Activated CD4-positive, alpha-beta T cell treated with anti-CD3 and anti-CD28 coated beads, Interleukin-2, amount 10 ng/mL, durations not matched to agents 24 days and 14 days (primary cell): ENCODE data around the gene FUS. TPM values are rescaled to one million over a fixed set of nuclear protein-coding genes. Genes with fewer than 3 reads are reported as not detected.
A peak's percentile ranks its signal among the peaks of the same experiment; 100 is the strongest.
"Not testable (repeated sequence)": the region's sequence is repeated elsewhere in the genome, so short reads cannot be mapped to it uniquely, and the experiment has no call there.

Source experiments
- DNase-seq: peaks from one replicate; pipeline ENCODE4 v3.0.0; 2022
- H3K27ac Mint-ChIP-seq: one replicate; pipeline ENCODE4 v1.8.0; 2022; ENCODE audit warnings: mild to moderate bottlenecking, mixed read lengths
- H3K27me3 Mint-ChIP-seq: one replicate; pipeline ENCODE4 v1.8.0; 2022; ENCODE audit warnings: mixed read lengths
- H3K36me3 Mint-ChIP-seq: one replicate; pipeline ENCODE4 v1.8.0; 2022; ENCODE audit warnings: low read depth, mild to moderate bottlenecking, mixed read lengths
- H3K4me1 Mint-ChIP-seq: one replicate; pipeline ENCODE4 v1.8.0; 2021; ENCODE audit warnings: mixed read lengths
- H3K4me3 Mint-ChIP-seq: one replicate; pipeline ENCODE4 v1.8.0; 2022; ENCODE audit warnings: mild to moderate bottlenecking, moderate library complexity, mixed read lengths
- H3K9me3 Mint-ChIP-seq: one replicate; pipeline ENCODE4 v1.8.0; 2021; ENCODE audit warnings: mixed read lengths
- intact Hi-C: fragments of 100-400 bp; cut with micrococcal nuclease; formaldehyde crosslinking; loops from one replicate; pipeline ENCODE4 v1.15.1; 2023
- total RNA-seq: library from RNA; stranded (reverse); gene quantifications from 2 replicates; pipeline ENCODE4 v1.2.3, GENCODE V29; 2022

The FUS gene
- total RNA-seq, 1 donor from 2014 or later, result 955 TPM

DNA sequence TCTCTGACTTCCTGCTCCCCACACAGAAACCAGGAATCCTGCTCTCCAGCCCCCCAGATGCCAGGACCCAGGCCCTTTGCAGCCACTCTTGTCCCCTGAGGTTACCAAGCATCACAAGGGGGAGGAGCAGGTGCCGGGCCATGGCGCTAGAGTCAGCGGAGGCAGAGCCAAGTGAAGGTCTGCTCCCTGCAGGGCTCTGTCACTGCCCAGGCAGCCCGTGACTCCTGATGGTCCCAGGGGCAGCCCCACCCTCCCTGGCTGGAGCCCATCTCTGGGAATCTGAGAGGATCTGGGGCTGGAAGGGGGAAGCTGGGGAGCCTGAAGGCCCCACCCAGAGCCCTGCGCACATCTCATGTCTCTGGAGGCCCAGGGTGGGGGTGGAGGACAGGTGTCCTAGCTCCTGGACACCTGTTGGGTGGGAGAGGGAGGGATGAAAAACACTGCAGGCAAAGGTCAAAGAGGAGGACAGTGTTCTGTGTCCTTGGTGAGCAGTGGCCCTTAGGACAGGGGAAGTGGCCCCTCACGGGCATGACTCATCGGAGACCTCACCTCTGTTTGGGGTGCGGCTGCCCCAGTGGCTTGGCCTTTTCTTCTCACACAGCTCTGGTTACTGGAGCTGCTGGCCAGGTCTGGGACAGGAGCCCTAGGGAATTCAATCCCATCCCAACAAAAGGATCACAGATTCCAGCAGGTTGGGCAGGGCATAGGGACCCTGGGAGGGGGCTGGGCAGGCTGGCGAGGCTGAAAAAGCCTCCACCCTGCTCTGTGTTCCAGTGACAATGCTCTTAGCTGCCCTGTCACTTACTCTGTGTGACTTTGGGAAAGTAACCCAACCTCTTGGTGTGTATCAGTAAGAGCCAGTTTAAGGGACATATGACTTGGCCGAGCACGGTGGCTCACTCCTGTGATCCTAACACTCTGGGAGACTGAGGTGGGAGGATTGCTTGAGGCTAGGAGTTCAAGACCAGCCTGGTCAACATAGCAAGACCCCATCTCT, 29.7 kb upstream of the FUS start, which contains the start of gene PRSS36:
Gene PRSS36, minus strand, starts transcription at position 173 of the 997 bp plus-strand sequence. Its CDS starts 31 bp downstream, at position 142.
- no peak for DNase-seq
- no peaks in the 10 kb centered on the region for H3K9me3 Mint-ChIP-seq
- intact Hi-C loops, result no loop called here
- no peak within 1 kb of the TSS for H3K4me3 Mint-ChIP-seq
- H3K36me3 Mint-ChIP-seq, result no peaks in the 10 kb centered on the region
- H3K4me1 Mint-ChIP-seq, result peaks cover 3% of the 10 kb centered on the region
- H3K27ac Mint-ChIP-seq, result no peak within 1 kb of the TSS
- H3K27me3 Mint-ChIP-seq, result peaks cover 7% of the 10 kb centered on the region

DNA sequence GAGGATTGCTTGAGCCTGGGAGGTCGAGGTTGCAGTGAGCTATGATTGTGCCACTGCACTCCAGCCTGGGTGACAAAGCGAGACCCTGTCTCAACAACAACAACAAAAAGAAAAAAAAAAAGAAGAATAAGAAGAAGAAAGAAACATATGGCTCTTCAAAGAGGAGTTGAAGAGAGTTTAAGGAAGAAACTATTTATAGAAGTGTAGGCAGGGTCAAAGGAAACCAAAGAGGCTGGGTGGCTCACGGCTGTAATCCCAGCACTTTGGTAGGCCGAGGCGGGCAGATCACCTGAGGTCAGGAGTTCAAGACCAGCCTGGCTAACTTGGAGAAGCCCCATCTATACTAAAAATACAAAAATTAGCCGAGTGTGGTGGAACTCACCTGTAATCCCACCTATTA, 29.0 kb upstream of the FUS start:
- intact Hi-C loops, H3K9me3 Mint-ChIP-seq, DNase-seq, H3K27ac Mint-ChIP-seq, H3K36me3 Mint-ChIP-seq, H3K27me3 Mint-ChIP-seq, H3K4me1 Mint-ChIP-seq, H3K4me3 Mint-ChIP-seq: not testable (repeated sequence)

DNA sequence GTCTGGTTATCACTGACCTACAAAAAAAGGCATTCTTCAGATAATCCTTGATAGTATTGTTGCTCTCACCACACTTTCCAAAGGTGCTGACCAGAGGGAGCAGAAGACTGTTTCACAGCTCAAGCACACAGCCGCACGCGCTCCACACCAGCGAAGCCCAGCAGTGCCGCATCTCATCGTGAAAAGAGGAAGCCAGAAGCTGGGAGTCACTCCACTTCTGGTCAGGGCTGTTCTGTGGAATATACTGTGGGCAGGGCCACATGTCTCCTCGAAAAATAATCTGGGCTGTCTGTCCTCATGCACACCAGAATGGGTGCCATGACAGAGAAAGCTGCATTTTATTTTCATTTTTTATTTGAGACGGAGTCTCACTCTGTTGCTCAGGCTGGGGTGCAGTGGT, 22.8 kb upstream of the FUS start:
- H3K27me3 Mint-ChIP-seq, result peaks cover 9% of the 10 kb centered on the region
- H3K4me1 Mint-ChIP-seq, result peaks cover 5% of the 10 kb centered on the region
- H3K4me3 Mint-ChIP-seq, result peak overlapping the region; percentile 30
- intact Hi-C loops, result no loop called here
- DNase-seq, result no peak
- no peaks in the 10 kb centered on the region for H3K9me3 Mint-ChIP-seq
- no peak overlapping the region for H3K27ac Mint-ChIP-seq
- no peaks in the 10 kb centered on the region for H3K36me3 Mint-ChIP-seq

DNA sequence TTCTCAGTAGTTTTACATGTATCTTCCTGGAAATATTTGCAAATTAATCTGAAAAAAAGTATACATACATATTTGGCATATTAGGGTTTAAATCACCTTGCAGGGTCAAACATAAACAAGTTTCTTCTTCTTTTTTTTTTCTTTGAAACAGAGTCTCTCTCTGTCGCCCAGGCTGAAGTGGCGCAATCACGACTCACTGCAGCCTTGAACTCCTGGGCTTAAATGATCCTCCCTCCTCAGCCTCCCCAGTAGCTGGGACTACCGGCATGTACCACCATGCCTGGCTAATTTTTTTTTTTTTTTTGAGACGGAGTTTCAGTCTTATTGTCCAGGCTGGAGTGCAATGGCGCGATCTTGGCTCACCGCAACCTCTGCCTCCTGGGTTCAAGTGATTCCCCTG, 12.6 kb upstream of the FUS start:
- Mint-ChIP-seq H3K4me1 (peaks cover 2% of the 10 kb centered on the region), H3K27me3 (peaks cover 2% of the 10 kb centered on the region), H3K27ac (no peak overlapping the region), H3K4me3 (no peak overlapping the region), H3K9me3 (no peaks in the 10 kb centered on the region), H3K36me3 (no peaks in the 10 kb centered on the region)
- no peak for DNase-seq
- intact Hi-C loops, result no loop called here

DNA sequence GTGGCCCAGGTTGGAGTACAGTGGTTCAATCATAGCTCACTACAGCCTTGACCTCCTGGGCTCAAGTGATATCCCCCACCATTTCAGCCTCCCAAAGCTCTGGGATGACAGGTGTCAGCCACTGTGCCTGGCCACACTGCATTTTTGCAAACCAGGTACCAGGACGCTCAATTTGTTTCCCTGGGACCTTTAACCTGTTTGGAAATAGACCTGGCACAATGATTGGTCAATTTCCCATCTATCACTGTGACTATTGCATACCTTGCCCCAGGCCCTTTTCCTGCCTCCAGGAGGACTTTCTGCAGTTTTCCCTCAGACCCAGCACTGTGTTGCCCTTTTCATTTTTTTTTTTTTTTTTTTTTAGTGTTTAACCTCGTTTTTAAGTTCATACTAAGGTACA, 11.1 kb upstream of the FUS start:
- no peaks in the 10 kb centered on the region for H3K36me3 Mint-ChIP-seq
- H3K4me3 Mint-ChIP-seq, result no peak overlapping the region
- no peak for DNase-seq
- peaks cover 2% of the 10 kb centered on the region for H3K4me1 Mint-ChIP-seq
- intact Hi-C loops, result no loop called here
- H3K27me3 Mint-ChIP-seq, result no peaks in the 10 kb centered on the region
- H3K9me3 Mint-ChIP-seq, result no peaks in the 10 kb centered on the region
- no peak overlapping the region for H3K27ac Mint-ChIP-seq

DNA sequence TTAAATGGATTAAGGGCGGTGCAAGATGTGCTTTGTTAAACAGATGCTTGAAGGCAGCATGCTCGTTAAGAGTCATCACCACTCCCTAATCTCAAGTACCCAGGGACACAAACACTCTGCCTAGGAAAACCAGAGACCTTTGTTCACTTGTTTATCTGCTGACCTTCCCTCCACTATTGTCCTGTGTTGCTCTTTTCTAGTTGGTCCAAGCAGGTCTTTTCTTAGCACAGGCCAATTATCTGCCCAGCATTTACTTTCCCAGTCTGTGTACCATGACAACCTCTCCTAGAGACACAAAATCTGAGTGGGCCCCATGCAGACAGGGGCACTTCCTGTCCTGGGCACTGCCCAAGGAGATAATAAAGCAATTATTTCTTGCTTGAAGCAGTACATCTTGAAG, 9.9 kb upstream of the FUS start:
- H3K27ac Mint-ChIP-seq, H3K4me1 Mint-ChIP-seq, H3K27me3 Mint-ChIP-seq, intact Hi-C loops, H3K36me3 Mint-ChIP-seq, H3K4me3 Mint-ChIP-seq, H3K9me3 Mint-ChIP-seq, DNase-seq: not testable (repeated sequence)

DNA sequence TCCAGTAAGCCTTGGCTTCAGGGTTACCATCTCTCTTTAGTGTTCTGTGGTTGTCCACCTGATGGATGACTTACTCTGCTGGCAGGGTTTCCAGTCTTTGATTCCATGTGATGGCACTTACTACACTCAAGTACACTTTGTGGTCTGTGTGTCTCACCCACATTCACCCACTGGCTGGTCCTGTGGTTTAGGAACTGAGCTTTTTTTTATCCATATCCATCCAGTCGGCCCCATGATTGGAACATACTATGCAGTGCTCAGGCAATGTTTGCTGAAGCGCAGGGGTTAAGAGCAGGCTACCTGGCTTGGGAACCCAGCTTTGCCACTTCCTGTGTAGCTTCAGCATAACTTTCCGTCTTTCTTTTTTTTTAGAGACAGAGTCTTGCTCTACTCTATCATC, 2.8 kb upstream of the FUS start:
- intact Hi-C loops, result no loop called here
- peak overlapping the region; percentile 83 for H3K27ac Mint-ChIP-seq
- H3K9me3 Mint-ChIP-seq, result no peaks in the 10 kb centered on the region
- DNase-seq, result peak; percentile 86
- H3K27me3 Mint-ChIP-seq, result peaks cover 2% of the 10 kb centered on the region
- H3K4me1 Mint-ChIP-seq, result peaks cover 30% of the 10 kb centered on the region
- peak overlapping the region; percentile 67 for H3K4me3 Mint-ChIP-seq
- peaks cover 24% of the 10 kb centered on the region for H3K36me3 Mint-ChIP-seq

DNA sequence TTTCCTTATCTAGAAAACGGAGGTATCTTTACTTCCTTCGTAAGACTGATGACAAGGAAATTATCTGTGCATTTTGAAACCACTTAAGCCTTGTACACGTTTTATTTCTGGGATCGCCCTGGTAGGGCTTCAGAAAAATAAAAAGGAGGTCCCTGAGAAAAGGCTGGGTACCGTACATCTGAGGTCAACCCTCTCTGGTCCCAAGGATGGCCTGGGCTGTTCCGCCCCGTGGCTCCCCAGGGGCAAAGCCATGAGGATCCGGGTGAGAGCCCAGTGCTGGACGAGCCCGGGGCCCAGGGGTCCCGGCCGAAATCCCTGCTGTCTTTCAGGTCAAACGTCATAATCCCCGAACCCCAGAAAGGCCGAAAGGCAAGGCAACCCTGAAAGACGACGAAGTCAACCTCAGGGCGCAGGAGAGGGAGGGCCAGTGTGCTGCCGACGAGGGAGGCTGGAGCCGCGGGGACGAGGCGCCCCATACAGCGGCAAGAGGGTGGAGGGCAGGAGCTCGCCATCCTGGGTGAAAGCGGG, 656 bp upstream of the FUS start:
- Mint-ChIP-seq H3K4me1 (peaks cover 50% of the 10 kb centered on the region), H3K9me3 (no peaks in the 10 kb centered on the region), H3K27me3 (peaks cover 2% of the 10 kb centered on the region), H3K36me3 (peaks cover 44% of the 10 kb centered on the region), H3K4me3 (peak overlapping the region; percentile 100), H3K27ac (peak overlapping the region; percentile 98)
- DNase-seq, result no peak
- intact Hi-C loops, result loop anchor here (1.0 to 2.0 kb wide), 7 partner anchors 20 to 694 kb away; partner anchors contain the start of genes KAT8, ZNF267, ZNF646 and ZNF668

DNA sequence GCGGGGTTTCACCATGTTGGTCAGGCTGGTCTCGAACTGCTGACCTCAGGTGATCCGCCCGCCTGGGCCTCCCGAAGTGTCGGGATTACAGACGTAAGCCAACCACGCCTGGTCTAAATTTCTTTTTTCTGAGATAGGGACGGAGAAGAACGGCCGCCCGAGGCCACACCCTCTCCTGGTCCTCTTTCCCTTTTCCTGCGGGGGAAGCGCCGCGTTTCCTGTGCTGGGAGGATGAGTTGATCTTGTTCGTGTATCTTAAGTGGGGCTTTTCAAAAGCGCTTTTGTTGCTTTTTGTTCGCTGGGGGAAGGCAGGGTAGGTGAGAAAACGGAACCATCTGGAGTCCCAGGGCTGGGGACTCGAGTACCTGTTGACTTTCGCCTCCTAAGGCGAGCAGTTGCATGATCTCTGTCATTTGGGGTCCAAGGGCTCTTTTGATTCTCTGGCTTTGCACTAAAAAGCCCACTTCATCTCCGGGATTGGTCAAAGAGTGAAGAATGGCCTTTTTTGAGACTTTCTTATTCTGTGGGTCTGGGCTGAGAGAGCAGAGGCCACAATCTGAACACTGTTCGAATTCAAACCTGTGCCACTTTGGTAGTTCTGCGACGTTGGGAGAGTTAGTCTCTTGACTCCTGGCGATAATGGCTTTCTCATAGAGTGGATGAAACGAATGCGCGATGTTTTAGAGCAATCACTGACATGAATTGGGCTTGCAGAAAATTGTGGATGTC, 1.3 kb downstream of the FUS start:
- H3K27me3 Mint-ChIP-seq, result peaks cover 2% of the 10 kb centered on the region
- intact Hi-C loops, result loop anchor here (1.0 to 2.0 kb wide), 3 partner anchors 84 to 149 kb away; partner anchors contain the start of gene VKORC1
- H3K9me3 Mint-ChIP-seq, result no peaks in the 10 kb centered on the region
- peaks cover 63% of the 10 kb centered on the region for H3K36me3 Mint-ChIP-seq
- peaks cover 66% of the 10 kb centered on the region for H3K4me1 Mint-ChIP-seq
- H3K4me3 Mint-ChIP-seq, result peak overlapping the region; percentile 100
- peak overlapping the region; percentile 98 for H3K27ac Mint-ChIP-seq
- DNase-seq, result peak; percentile 82

DNA sequence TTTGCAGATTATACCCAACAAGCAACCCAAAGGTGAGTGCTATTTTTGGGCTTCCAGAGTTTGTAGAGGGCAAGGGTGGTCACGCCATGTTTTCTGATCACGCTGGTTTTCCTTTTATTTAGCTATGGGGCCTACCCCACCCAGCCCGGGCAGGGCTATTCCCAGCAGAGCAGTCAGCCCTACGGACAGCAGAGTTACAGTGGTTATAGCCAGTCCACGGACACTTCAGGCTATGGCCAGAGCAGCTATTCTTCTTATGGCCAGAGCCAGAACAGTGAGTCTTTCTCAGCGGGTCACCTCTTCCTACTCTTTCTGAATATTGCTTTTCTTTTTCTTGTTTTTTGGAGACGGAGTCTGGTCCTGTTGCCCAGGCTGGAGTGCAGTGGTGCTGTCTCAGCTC, 2.5 kb downstream of the FUS start:
- intact Hi-C loops, result loop anchor here (2.0 kb wide), 1 partner anchor 20 kb away; the partner anchor contains the start of gene PYCARD
- Mint-ChIP-seq H3K27me3 (peaks cover 2% of the 10 kb centered on the region), H3K4me3 (peak overlapping the region; percentile 100), H3K4me1 (peaks cover 70% of the 10 kb centered on the region), H3K9me3 (no peaks in the 10 kb centered on the region), H3K36me3 (peaks cover 73% of the 10 kb centered on the region), H3K27ac (peak overlapping the region; percentile 77)
- DNase-seq, result no peak

DNA sequence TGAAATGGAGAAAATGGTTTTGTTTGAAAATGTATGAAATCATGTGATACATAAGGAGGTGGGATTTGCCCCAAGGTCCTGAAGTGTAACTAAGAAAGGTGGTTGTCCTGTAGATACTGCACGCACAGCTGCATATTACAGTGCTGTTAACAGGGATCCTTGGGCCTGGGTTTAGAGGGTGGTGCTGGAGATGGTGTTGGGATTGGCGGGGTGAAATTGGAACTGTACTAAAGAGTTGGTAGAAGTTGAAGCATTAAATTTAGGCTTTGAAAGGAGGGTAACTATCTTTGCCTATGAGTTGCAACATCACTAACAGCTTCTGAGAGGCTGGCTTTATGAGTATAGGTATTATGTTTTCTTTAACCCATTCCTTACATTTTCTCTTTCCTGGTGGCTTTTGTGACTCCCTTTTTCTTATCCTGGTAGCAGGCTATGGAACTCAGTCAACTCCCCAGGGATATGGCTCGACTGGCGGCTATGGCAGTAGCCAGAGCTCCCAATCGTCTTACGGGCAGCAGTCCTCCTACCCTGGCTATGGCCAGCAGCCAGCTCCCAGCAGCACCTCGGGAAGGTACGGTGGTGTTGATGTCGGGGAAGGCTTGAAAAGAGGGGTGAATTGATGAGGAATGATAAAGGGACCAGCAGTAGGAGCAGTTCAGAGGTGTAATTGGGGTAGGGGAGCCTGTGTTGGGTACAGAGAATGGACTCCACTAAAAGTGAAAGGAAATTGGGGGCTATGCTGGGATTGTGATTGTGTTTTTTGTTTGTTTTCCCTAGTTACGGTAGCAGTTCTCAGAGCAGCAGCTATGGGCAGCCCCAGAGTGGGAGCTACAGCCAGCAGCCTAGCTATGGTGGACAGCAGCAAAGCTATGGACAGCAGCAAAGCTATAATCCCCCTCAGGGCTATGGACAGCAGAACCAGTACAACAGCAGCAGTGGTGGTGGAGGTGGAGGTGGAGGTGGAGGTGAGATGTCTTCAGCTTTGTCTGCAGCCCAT, 3.8 kb downstream of the FUS start:
- peak overlapping the region; percentile 100 for H3K4me3 Mint-ChIP-seq
- H3K9me3 Mint-ChIP-seq, result no peaks in the 10 kb centered on the region
- intact Hi-C loops, result loop anchor here (2.0 kb wide), 1 partner anchor 19 kb away; the partner anchor contains the start of gene PYCARD
- DNase-seq, result no peak
- H3K4me1 Mint-ChIP-seq, result peaks cover 69% of the 10 kb centered on the region
- peaks cover 86% of the 10 kb centered on the region for H3K36me3 Mint-ChIP-seq
- peak overlapping the region; percentile 77 for H3K27ac Mint-ChIP-seq
- H3K27me3 Mint-ChIP-seq, result peaks cover 2% of the 10 kb centered on the region

DNA sequence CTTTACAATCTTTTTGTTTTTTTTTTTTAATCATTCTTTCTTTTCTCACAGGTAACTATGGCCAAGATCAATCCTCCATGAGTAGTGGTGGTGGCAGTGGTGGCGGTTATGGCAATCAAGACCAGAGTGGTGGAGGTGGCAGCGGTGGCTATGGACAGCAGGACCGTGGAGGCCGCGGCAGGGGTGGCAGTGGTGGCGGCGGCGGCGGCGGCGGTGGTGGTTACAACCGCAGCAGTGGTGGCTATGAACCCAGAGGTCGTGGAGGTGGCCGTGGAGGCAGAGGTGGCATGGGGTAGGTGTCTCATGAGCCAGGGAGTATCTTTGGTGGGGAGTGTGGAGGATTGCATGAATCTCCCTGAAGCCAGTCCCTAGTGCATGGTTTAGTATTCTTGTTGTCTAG, 4.9 kb downstream of the FUS start:
- H3K36me3 Mint-ChIP-seq, result peaks cover 95% of the 10 kb centered on the region
- no peaks in the 10 kb centered on the region for H3K9me3 Mint-ChIP-seq
- no peak for DNase-seq
- H3K27ac Mint-ChIP-seq, result peak overlapping the region; percentile 68
- H3K4me1 Mint-ChIP-seq, result peaks cover 71% of the 10 kb centered on the region
- peaks cover 1% of the 10 kb centered on the region for H3K27me3 Mint-ChIP-seq
- H3K4me3 Mint-ChIP-seq, result peak overlapping the region; percentile 23
- intact Hi-C loops, result no loop called here

DNA sequence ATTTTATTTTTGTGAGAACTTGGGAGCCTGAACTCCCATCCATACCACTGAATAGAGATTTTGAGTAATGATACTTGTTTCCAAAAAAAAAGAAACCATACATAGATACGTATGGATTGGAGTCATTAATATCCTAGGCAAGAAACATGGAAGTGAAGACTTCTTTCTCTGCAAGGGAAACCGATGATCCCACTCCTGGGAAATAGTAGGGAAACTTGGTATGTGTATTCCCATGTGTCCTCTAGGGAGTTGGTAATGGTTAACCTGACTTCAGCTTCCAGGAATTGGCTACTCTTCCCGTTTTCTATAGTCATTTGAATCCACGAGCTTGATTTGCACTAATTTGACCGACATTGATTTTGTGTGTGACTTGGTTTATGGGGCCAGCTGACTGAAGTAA, 5.4 kb downstream of the FUS start:
- Mint-ChIP-seq H3K9me3 (no peaks in the 10 kb centered on the region), H3K4me3 (peak overlapping the region; percentile 23), H3K36me3 (peaks cover 97% of the 10 kb centered on the region), H3K4me1 (peaks cover 75% of the 10 kb centered on the region), H3K27me3 (no peaks in the 10 kb centered on the region), H3K27ac (no peak overlapping the region)
- DNase-seq, result no peak
- intact Hi-C loops, result no loop called here
